Measurements from ENCODE around the gene SCUBE1. TPM values are rescaled to one million over a fixed set of nuclear protein-coding genes. Genes with fewer than 3 reads are reported as not detected.

Gene SCUBE1
- total and polyA plus RNA-seq, 11 donors: 0.04 to 0.40 (median 0.24) TPM; not detected in 1

DNA sequence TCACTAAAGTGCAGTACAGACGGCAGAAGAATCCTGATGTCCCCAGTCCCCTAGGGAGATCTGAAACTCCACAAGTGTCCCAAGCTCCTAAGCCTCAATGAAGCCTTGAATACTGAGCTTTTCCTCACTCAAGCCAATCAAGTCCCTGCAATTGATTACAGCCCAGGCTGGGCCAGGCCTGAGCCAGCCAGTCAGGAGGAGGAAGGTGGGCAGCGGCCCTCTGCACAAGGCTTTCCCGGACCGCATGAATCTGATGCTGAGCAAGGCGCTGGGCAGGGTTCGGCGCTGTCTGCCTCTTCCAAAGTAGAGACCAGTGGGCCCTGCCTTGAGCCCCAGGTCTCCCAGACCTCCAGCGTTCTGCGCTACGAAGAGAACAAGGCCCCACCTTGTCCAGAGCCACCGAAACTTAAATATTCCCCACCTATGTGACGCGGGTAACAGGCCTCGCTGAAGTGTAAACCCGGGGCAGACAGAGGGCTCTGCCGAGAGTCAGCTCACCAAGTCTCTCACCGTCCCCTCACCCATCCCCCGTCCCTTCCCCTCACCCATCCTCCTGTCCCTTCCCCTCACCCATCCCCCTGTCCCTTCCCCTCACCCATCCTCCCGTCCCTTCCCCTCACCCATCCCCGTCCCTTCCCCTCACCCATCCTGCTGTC lies 63.2 kb downstream of the SCUBE1 start:
- DNase-seq (no peak), ATAC-seq (no peak)
- no peaks in the 10 kb centered on the region for H3K4me1 ChIP-seq
- no peak overlapping the region for H3K27ac ChIP-seq
- no peaks in the 10 kb centered on the region for H3K36me3 ChIP-seq
- TF ChIP-seq POLR2A (IDR thresholded peaks at IDR 0.05): no peak
- TF ChIP-seq CTCF (IDR thresholded peaks at IDR 0.05): no peak
- H3K9me3 ChIP-seq: no peaks in the 10 kb centered on the region
- WGBS, 4 donors: 46 to 77% (median 67%) methylated on average over 15 to 20 of the region's 20 CpGs
- intact Hi-C loops (cut with DNase I): loop anchor here in 2 of 10 donors (5.0 to 10.0 kb wide), 2 partner anchors 107 to 605 kb away; no protein-coding TSS in a partner anchor
- no peak overlapping the region for H3K4me3 ChIP-seq
- H3K27me3 ChIP-seq: peaks cover 0 to 9% (median 0%) of the 10 kb centered on the region in 9 donors

DNA sequence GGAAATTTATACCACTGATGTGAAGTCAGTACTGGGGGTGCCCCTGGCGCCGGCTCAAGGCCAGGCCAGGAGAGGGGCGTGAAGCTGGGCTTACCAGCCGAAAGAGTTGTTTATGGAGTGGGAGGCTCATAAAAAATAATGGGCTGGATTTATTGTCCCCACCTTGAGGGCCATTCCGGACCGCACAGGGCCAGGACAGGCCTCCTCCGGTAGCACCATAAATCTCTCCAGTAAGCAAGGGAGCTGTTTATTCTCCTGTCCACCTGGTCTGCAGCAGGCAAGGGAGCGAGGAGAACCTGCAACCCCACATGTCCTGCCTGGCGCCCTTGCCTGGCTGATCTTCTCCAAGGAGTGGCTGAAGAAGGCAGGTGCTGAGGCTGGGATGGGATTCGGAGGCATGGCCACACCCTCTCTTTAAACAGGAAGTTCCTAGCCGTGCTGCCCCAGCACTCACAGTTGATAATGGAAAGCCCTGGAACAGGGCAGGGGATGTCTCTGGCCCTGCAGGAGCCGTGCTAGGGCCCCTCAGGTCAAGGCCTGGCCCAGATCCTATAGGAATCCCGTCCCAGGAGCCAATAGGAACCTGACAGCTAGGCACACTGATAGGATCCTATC lies 65.1 kb downstream of the SCUBE1 start:
- Histone ChIP-seq H3K9me3 (no peaks in the 10 kb centered on the region), H3K27ac (no peak overlapping the region), H3K4me3 (no peak overlapping the region), H3K27me3 (peaks cover 0 to 5% (median 0%) of the 10 kb centered on the region in 9 donors), H3K36me3 (no peaks in the 10 kb centered on the region), H3K4me1 (no peaks in the 10 kb centered on the region)
- TF ChIP-seq POLR2A (IDR thresholded peaks at IDR 0.05) (no peak), CTCF (IDR thresholded peaks at IDR 0.05) (no peak)
- intact Hi-C loops (cut with DNase I): loop anchor here in 2 of 10 donors (5.0 to 10.0 kb wide), 2 partner anchors 109 to 607 kb away; no protein-coding TSS in a partner anchor
- DNase-seq: no peak
- 81 to 86% (median 84%) methylated on average over 10 to 13 of the region's 13 CpGs for whole genome bisulfite sequencing, 4 donors
- ATAC-seq: no peak

DNA sequence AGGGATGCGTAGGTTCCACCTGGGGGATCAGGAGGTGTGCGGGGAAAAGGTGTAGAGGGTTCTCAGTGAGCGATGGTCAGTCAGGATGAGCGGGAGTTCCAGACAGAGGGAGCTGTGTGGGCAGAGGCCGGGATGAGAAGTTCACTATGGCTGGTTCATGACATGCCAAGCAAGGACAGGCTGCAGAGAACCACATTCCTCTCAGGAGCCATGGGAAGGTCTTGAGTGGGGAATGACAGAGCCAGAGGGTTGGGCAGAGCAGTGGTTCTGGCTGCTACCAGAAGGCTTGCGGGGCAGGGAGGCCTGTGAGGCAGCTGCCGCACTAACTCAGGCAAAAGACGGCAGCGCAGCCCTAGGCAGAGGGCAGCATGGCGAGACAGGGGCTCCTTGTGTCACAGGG lies 66.1 kb downstream of the SCUBE1 start:
- Histone ChIP-seq H3K36me3 (no peaks in the 10 kb centered on the region), H3K27ac (no peak overlapping the region), H3K4me3 (no peak overlapping the region), H3K4me1 (no peaks in the 10 kb centered on the region), H3K27me3 (peaks cover 0 to 10% (median 0%) of the 10 kb centered on the region in 9 donors), H3K9me3 (no peaks in the 10 kb centered on the region)
- no peak for DNase-seq
- TF ChIP-seq CTCF (IDR thresholded peaks at IDR 0.05) (no peak), POLR2A (IDR thresholded peaks at IDR 0.05) (no peak)
- WGBS, 4 donors: 94 to 99% (median 97%) methylated on average over 10 of the region's 10 CpGs
- no peak for ATAC-seq
- intact Hi-C loops (cut with DNase I): loop anchor here in 2 of 10 donors (5.0 to 10.0 kb wide), 2 partner anchors 110 to 608 kb away; no protein-coding TSS in a partner anchor

DNA sequence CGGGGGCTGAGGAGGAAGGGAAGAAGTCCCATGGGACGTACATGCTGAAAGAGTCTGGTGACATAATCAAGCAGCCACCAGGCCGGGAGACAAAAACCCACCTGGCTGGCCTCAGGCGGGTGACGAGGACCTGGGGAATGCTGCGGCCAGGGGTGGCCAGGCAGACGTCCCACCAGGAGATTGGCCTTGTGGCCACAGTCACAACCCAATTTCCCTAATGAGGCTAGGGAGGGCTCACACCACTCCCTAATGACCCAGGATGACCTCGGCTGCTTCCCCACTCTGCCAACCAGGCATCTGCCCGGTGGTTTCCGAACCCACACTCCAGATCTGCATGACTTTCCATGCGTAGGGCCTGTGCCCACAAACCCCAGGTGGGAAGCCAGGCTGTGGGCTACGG lies 66.9 kb downstream of the SCUBE1 start:
- no peak overlapping the region for H3K27ac ChIP-seq
- no peaks in the 10 kb centered on the region for H3K9me3 ChIP-seq
- intact Hi-C loops (cut with DNase I): loop anchor here in 2 of 10 donors (5.0 to 10.0 kb wide), 2 partner anchors 111 to 608 kb away; no protein-coding TSS in a partner anchor
- no peaks in the 10 kb centered on the region for H3K4me1 ChIP-seq
- 69 to 82% (median 71%) methylated on average over 9 to 12 of the region's 12 CpGs for WGBS, 4 donors
- DNase-seq (no peak), ATAC-seq (no peak)
- no peaks in the 10 kb centered on the region for H3K36me3 ChIP-seq
- peaks cover 0 to 17% (median 0%) of the 10 kb centered on the region in 9 donors for H3K27me3 ChIP-seq
- TF ChIP-seq POLR2A (IDR thresholded peaks at IDR 0.05) (no peak), CTCF (IDR thresholded peaks at IDR 0.05) (no peak)
- no peak overlapping the region for H3K4me3 ChIP-seq
